GM19193 (cell line): ENCODE data around the gene MUSK.

Experiments used
- POLR2A ChIP-seq: IDR thresholded peaks from 4 replicates; pipeline ENCODE4 v1.6.1; 2011; ENCODE audit not compliant: insufficient read depth, insufficient read length; ENCODE audit errors: extremely low read depth

MUSK gene

GRCh38 chr9:110842169-110842568, 173.6 kb downstream of the MUSK start:
- no peak for TF ChIP-seq POLR2A

- TF ChIP-seq POLR2A = no peak
Measured at GRCh38 chr9:110842986-110843385, 174.4 kb downstream of the MUSK start.

GRCh38 chr9:110844121-110844520, 175.5 kb downstream of the MUSK start:
- no peak for TF ChIP-seq POLR2A

GRCh38 chr9:110846215-110846614, 177.6 kb downstream of the MUSK start:
- TF ChIP-seq POLR2A = no peak

GRCh38 chr9:110847671-110848070, 179.1 kb downstream of the MUSK start:
- no peak for TF ChIP-seq POLR2A

- TF ChIP-seq POLR2A = no peak
Measured at GRCh38 chr9:110850401-110851135, 182.0 kb downstream of the MUSK start.
